GM12878 (cell line): Measurements from ENCODE around the gene IL20RA. TPM values are rescaled to one million over a fixed set of nuclear protein-coding genes. Genes with fewer than 3 reads are reported as not detected.

Experiments
- ATAC-seq: fragments of 200-7000 bp; cut with Tn5 transposase; 3 replicates; pipeline ENCODE4 v1.9.1; 2020; ENCODE audit warnings: mild to moderate bottlenecking, moderate library complexity
- BruUV-seq: library from RNA; stranded (reverse); fragments of 400-500 nt; replicated peaks from 2 replicates; lab custom pipeline; 2021; lab: Mats Ljungman, UMichigan
- CTCF ChIA-PET: fragments of 300-600 bp; sonication (Branson Sonifier 250); formaldehyde crosslinking; extraction: SDS; loops from one replicate; lab custom pipeline; 2021; ENCODE audit warnings: inconsistent platforms; lab: Yijun Ruan, JAX
- POLR2A ChIA-PET: fragments of 350-600 bp; formaldehyde crosslinking; extraction: SDS; loops from one replicate; lab custom pipeline; 2021; ENCODE audit warnings: inconsistent platforms; lab: Charles Lee
- RAD21 ChIA-PET: fragments of 300-600 bp; sonication (Branson Sonifier 250); formaldehyde crosslinking; loops from one replicate; lab custom pipeline; 2023; ENCODE audit warnings: antibody characterized with exemption; ENCODE audit not compliant: unreplicated experiment; lab: Charles Lee
- SMC1A ChIA-PET: fragments of 300-600 bp; sonication (Branson Sonifier 250); formaldehyde crosslinking; loops from one replicate; lab custom pipeline; 2023; ENCODE audit not compliant: unreplicated experiment, uncharacterized antibody; lab: Charles Lee
- DNase-seq: peaks from one replicate; pipeline ENCODE4 v3.0.0-alpha.2; 2011; ENCODE audit warnings: low read depth, low spot score
- FAIRE-seq: peaks from 3 replicates; lab custom pipeline; 2011; peaks lifted over from hg19 to GRCh38; lab: Jason Lieb, UNC
- H2AFZ ChIP-seq: 2 replicates; pipeline ENCODE4 v1.6.0; 2011; ENCODE audit warnings: low read depth, low read length, control low read depth; ENCODE audit not compliant: control insufficient read depth
- H3K27ac ChIP-seq: 2 replicates; pipeline ENCODE4 v1.5.1; 2011; ENCODE audit warnings: control low read depth; ENCODE audit not compliant: control insufficient read depth, insufficient read depth
- H3K27me3 ChIP-seq, 2 experiments: replicated peaks in 1 of 2; 2 replicates each; pipeline versions ENCODE4 v1.6.0 to v1.6.1; 2011; ENCODE audit warnings: low read length in 1 of 2; ENCODE audit not compliant: control insufficient read depth in 2 of 2, insufficient read depth in 2 of 2
- H3K36me3 ChIP-seq, 2 experiments: 2 replicates each; pipeline ENCODE4 v1.5.1; 2011; ENCODE audit warnings: low read length in 1 of 2; ENCODE audit not compliant: control insufficient read depth in 2 of 2, insufficient read depth in 2 of 2
- H3K4me1 ChIP-seq: 2 replicates; pipeline ENCODE4 v1.6.1; 2011; ENCODE audit warnings: mild to moderate bottlenecking, low read length, moderate library complexity, mixed read lengths; ENCODE audit not compliant: control insufficient read depth, insufficient read depth
- H3K4me2 ChIP-seq: 2 replicates; pipeline ENCODE4 v1.6.0; 2011; ENCODE audit warnings: control low read depth; ENCODE audit not compliant: control insufficient read depth, insufficient read depth
- H3K4me3 ChIP-seq: fragments of 200-600 bp; sonication (generic); 2 replicates; pipeline ENCODE4 v1.5.1; 2016
- H3K79me2 ChIP-seq: 2 replicates; pipeline ENCODE4 v1.6.0; 2011; ENCODE audit warnings: low read length; ENCODE audit not compliant: control insufficient read depth, insufficient read depth
- H3K9ac ChIP-seq: 2 replicates; pipeline ENCODE4 v1.8.0; 2011; ENCODE audit warnings: low read length, control low read depth, mixed read lengths; ENCODE audit not compliant: control insufficient read depth, insufficient read depth
- H3K9me3 ChIP-seq: replicated peaks from 3 replicates; pipeline ENCODE4 v1.5.1; 2011; ENCODE audit warnings: mild to moderate bottlenecking, low read length; ENCODE audit not compliant: control insufficient read depth, insufficient read depth
- H4K20me1 ChIP-seq: 2 replicates; pipeline ENCODE4 v1.6.0; 2011; ENCODE audit not compliant: control insufficient read depth, insufficient read depth
- BCL11A ChIP-seq: IDR thresholded peaks from 2 replicates; pipeline ENCODE4 v1.6.1; 2011; ENCODE audit warnings: low read depth, low read length
- CHD4 ChIP-seq: fragments of 200-600 bp; sonication (generic); IDR thresholded peaks from 2 replicates; pipeline ENCODE4 v1.6.1; 2016; ENCODE audit warnings: mild to moderate bottlenecking
- ESRRA ChIP-seq: IDR thresholded peaks from 2 replicates; pipeline ENCODE4 v1.6.1; 2012; ENCODE audit warnings: mild to moderate bottlenecking, low read length, improper control_type of control experiment
- GABPA ChIP-seq: IDR thresholded peaks from 2 replicates; pipeline ENCODE4 v1.6.1; 2014; ENCODE audit warnings: antibody characterized with exemption, low read depth, mild to moderate bottlenecking, inconsistent platforms
- HCFC1 ChIP-seq: fragments of 150-350 bp; IDR thresholded peaks from 2 replicates; pipeline ENCODE4 v1.6.1; 2014; ENCODE audit warnings: low read length
- IKZF1 ChIP-seq: fragments of 450-650 bp; conservative IDR thresholded peaks from 2 replicates; pipeline ENCODE4 v1.6.1; 2017; ENCODE audit warnings: antibody characterized with exemption, mild to moderate bottlenecking
- MTA3 ChIP-seq: IDR thresholded peaks from 2 replicates; pipeline ENCODE4 v1.6.1; 2012; ENCODE audit warnings: low read length, inconsistent platforms, borderline replicate concordance
- RAD21 ChIP-seq: IDR thresholded peaks from 2 replicates; pipeline ENCODE4 v1.6.1; 2011; ENCODE audit warnings: mild to moderate bottlenecking, low read depth, low read length, moderate library complexity; ENCODE audit not compliant: insufficient read depth
- TAF1 ChIP-seq: IDR thresholded peaks from 2 replicates; pipeline ENCODE4 v1.6.1; 2011; ENCODE audit warnings: mild to moderate bottlenecking, low read depth, low read length, borderline replicate concordance
- TCF7 ChIP-seq: IDR thresholded peaks from 2 replicates; pipeline ENCODE4 v1.6.1; 2014; ENCODE audit warnings: antibody characterized with exemption, borderline replicate concordance
- WGBS: methylation state at CpG from one replicate; pipeline ENCODE4 v1.1.6; 2016; ENCODE audit warnings: low lambda C conversion rate; ENCODE audit not compliant: insufficient replicate concordance, insufficient coverage; ENCODE audit errors: missing lambda C conversion rate; 5-methylcytosine and 5-hydroxymethylcytosine counted together
- in situ Hi-C: fragments of 300-500 bp; cut with MboI; formaldehyde crosslinking; loops from 9 replicates; pipeline ENCODE4 v1.14.3; 2018; ENCODE audit warnings: mixed read lengths
- intact Hi-C: fragments of 100-400 bp; cut with micrococcal nuclease; formaldehyde crosslinking; loops from one replicate; pipeline ENCODE4 v1.14.2; 2022; ENCODE audit not compliant: unreplicated experiment
- polyA plus RNA-seq, 11 experiments: library from polyadenylated mRNA; depleted of rRNA in 4 of 11; unstranded in 6 of 11; stranded (reverse) in 5 of 11; fragments of >200 nt; fragmentation: Nextera tagmentation in 4 of 11; fragmentation: Illumina TruSeq in 1 of 11; extraction: Ambion mirVana in 4 of 11; extraction: Trizol in 1 of 11; gene quantifications; 1 replicate in 1 of 11; 2 replicates in 10 of 11; pipeline versions ENCODE4 v1.2.1 to v1.2.3, GENCODE V29; 2011 to 2016; ENCODE audit warnings: inconsistent platforms in 2 of 11, missing spikeins in 2 of 11, low read depth in 1 of 11
- total RNA-seq, 4 experiments: library from RNA; depleted of rRNA in 3 of 4; stranded (reverse); fragments of >200 nt in 3 of 4; fragmentation: Illumina TruSeq in 1 of 4; extraction: Trizol in 1 of 4; gene quantifications; 2 replicates each; pipeline versions ENCODE4 v1.2.1 to v1.2.3, GENCODE V29; 2013 to 2021
- TF ChIP-seq, protein P1 (sequence below): fragments of 450-650 bp; IDR thresholded peaks from 2 replicates; pipeline ENCODE4 v1.6.1; 2018; ENCODE audit warnings: borderline replicate concordance, mild to moderate bottlenecking; ENCODE audit not compliant: partially characterized antibody
- TF ChIP-seq, protein P2 (sequence below): fragments of 450-650 bp; formaldehyde crosslinking; IDR thresholded peaks from 2 replicates; pipeline ENCODE4 v1.4.0; 2022; ENCODE audit warnings: mild to moderate bottlenecking, moderate library complexity

Gene IL20RA
- total and polyA plus RNA-seq, 10 of the 15 experiments (the other 5 are each of a cell fraction or from before 2014, with no cell fraction given): 0.02 to 0.16 (median 0.09) TPM; not detected in 3

DNA sequence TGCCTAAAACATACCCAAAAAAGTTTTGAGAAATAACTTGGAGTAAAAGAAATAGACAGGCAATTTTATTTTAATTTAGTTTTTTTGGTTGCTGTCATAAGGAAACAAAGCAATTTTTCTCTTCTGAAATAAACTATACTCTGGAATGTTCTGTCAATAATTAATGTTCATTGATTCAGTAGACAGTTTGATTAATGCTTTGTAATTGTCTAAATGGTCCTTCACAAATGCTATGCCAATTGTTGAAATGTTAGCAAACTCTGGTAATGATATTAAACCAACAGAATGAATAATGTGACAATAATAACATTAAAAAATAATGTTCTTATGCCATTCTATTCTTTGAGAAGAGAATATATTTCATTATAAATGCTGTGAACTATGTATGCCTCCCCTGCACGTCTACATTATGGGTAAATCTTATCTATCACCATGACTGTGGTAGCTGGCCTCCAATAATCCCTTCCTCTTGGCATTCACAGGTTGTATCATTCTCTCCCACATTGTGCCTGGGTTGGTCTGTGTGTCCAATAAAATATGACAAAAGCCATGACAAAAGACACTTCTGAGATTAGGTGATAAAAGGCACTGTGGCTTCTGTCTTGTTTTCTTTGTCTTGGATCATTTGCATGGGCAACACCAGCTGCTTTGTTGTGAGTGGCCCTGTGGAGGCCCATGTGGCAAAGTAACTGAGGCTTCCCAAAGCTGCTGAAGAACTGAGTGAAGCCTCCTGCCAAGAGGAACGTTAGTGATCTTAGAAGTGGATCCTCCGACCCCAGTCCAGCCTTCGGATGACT, 25.1 kb downstream of the IL20RA start:
- H3K4me1 ChIP-seq: no peaks in the 10 kb centered on the region
- H3K9me3 ChIP-seq: no peaks in the 10 kb centered on the region
- no peak overlapping the region for H3K4me3 ChIP-seq
- H2AFZ ChIP-seq: no peak overlapping the region
- BruUV-seq: no TSS peak
- FAIRE-seq: no peak
- ChIA-PET RAD21 (interaction anchor here (0.7 kb wide), 1 partner anchor 680 kb away, joined by 3 read pairs; no protein-coding TSS in a partner anchor), POLR2A (no interaction called here), SMC1A (no interaction called here), CTCF (no interaction called here)
- H4K20me1 ChIP-seq: no peaks in the 10 kb centered on the region
- no peak overlapping the region for H3K9ac ChIP-seq
- no peak for ATAC-seq
- TF ChIP-seq MTA3 (no peak), ESRRA (no peak), IKZF1 (no peak)
- WGBS: 20% methylated on average over 4 of the region's 4 CpGs
- H3K27me3 ChIP-seq: no peaks in the 10 kb centered on the region; a peak in 2 of 4 replicates
- H3K27ac ChIP-seq: no peak overlapping the region
- in situ Hi-C loops (no loop called here), intact Hi-C loops (no loop called here)
- no peak overlapping the region for H3K4me2 ChIP-seq
- H3K36me3 ChIP-seq: no peaks in the 10 kb centered on the region
- H3K79me2 ChIP-seq: no peaks in the 10 kb centered on the region
- no peak for DNase-seq

DNA sequence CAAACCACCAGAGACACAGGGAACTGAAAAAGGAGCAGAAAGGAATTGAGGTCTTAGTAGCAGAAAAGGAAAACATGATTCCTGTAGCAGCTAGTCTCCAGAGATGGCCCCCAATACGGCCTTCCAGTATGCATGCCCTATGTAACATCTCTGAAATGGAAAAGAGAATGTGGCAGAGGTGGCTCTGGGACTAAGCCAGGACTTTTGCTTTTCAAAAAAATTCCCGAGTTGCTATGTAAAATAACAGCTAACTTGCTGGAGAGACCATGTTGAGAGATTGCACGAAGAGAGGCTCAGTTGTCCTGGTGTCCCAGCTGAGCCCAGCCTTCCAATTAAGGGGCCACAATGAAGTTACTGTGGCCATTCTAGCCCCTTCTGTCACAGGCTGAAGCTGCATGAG, 27.7 kb downstream of the IL20RA start:
- Histone ChIP-seq H3K36me3 (no peaks in the 10 kb centered on the region), H4K20me1 (no peaks in the 10 kb centered on the region), H2AFZ (no peak overlapping the region), H3K4me2 (no peak overlapping the region), H3K4me1 (no peaks in the 10 kb centered on the region), H3K79me2 (no peaks in the 10 kb centered on the region), H3K4me3 (no peak overlapping the region), H3K9ac (no peak overlapping the region), H3K9me3 (no peaks in the 10 kb centered on the region), H3K27me3 (no peaks in the 10 kb centered on the region; a peak in 1 of 4 replicates), H3K27ac (no peak overlapping the region)
- ChIA-PET POLR2A (no interaction called here), RAD21 (no interaction called here), CTCF (interaction anchor here (1.1 kb wide), 1 partner anchor 9 kb away, joined by 5 read pairs; no protein-coding TSS in a partner anchor), SMC1A (interaction anchor here (0.6 kb wide), 1 partner anchor 49 kb away, joined by 3 read pairs; no protein-coding TSS in a partner anchor)
- FAIRE-seq (no peak), ATAC-seq (no peak), DNase-seq (no peak)
- in situ Hi-C loops: no loop called here
- 6% methylated on average over 3 of the region's 3 CpGs for whole genome bisulfite sequencing
- BruUV-seq: no TSS peak
- intact Hi-C loops: no loop called here
- TF ChIP-seq BCL11A (no peak), TAF1 (no peak), HCFC1 (no peak), CHD4 (no peak), GABPA (no peak), RAD21 (no peak), TCF7 (no peak)
- TF ChIP-seq, protein P1, sequence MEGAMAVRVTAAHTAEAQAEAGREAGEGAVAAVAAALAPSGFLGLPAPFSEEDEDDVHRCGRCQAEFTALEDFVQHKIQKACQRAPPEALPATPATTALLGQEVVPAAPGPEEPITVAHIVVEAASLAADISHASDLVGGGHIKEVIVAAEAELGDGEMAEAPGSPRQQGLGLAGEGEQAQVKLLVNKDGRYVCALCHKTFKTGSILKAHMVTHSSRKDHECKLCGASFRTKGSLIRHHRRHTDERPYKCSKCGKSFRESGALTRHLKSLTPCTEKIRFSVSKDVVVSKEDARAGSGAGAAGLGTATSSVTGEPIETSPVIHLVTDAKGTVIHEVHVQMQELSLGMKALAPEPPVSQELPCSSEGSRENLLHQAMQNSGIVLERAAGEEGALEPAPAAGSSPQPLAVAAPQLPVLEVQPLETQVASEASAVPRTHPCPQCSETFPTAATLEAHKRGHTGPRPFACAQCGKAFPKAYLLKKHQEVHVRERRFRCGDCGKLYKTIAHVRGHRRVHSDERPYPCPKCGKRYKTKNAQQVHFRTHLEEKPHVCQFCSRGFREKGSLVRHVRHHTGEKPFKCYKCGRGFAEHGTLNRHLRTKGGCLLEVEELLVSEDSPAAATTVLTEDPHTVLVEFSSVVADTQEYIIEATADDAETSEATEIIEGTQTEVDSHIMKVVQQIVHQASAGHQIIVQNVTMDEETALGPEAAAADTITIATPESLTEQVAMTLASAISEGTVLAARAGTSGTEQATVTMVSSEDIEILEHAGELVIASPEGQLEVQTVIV: no peak
- TF ChIP-seq, protein P2, sequence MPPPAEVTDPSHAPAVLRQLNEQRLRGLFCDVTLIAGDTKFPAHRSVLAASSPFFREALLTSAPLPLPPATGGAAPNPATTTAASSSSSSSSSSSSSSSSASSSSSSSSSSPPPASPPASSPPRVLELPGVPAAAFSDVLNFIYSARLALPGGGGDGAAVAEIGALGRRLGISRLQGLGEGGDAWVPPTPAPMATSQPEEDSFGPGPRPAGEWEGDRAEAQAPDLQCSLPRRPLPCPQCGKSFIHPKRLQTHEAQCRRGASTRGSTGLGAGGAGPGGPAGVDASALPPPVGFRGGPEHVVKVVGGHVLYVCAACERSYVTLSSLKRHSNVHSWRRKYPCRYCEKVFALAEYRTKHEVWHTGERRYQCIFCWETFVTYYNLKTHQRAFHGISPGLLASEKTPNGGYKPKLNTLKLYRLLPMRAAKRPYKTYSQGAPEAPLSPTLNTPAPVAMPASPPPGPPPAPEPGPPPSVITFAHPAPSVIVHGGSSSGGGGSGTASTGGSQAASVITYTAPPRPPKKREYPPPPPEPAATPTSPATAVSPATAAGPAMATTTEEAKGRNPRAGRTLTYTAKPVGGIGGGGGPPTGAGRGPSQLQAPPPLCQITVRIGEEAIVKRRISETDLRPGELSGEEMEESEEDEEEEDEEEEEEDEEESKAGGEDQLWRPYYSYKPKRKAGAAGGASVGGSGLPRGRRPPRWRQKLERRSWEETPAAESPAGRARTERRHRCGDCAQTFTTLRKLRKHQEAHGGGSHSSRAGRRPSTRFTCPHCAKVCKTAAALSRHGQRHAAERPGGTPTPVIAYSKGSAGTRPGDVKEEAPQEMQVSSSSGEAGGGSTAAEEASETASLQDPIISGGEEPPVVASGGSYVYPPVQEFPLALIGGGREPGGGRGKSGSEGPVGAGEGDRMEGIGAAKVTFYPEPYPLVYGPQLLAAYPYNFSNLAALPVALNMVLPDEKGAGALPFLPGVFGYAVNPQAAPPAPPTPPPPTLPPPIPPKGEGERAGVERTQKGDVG (CRISPR knock-in tag): no peak
